ENCODE measurements around the gene ZBTB45.

DNA sequence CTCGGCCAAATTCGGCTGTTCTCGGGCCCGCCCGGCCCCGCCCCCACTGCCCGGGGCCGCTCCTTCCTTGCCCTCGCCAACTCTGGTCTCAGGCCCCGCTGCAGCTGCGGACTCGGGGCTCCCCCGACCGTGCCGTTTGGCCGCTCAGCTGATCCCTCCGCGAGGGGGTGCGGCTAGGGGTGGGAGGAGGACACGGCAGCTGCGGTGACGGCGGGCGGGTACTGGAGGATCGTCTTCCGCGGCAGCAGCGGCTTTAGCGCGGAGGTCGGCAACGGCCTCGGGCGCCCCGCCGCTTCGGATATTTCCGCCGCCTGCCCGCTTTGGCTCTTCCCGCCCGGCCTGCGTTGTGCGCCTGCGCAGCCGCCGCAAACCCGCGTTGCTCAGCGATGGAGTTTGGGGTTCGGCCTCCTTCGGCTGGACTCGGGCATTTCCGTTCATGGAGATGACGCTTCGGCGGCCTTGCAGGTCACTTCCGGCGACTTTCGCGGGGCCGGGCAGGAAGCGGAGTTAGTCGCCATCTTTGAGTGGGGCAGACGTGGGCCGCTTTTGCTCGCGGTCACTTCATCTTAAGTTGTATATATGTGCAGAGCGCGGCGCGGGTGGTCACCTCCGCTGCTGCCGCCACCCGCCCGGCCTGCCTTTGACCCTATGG is 39.1 kb upstream of the ZBTB45 start:
- TF ChIP-seq POLR2A (IDR thresholded peaks at IDR 0.05; ENCODE audit: low read length) (no peak), GATA1 (IDR thresholded peaks at IDR 0.05; ENCODE audit: low read depth, low read length) (no peak)
